Stimulated activated naive CD4-positive, alpha-beta T cell (primary cell): ENCODE results near the gene ADGRG1.

Experiments used
- DNase-seq, 6 experiments: peaks; one replicate each; lab custom pipeline; 2025; lab: John Stamatoyannopoulos, UW

ADGRG1 gene

DNA sequence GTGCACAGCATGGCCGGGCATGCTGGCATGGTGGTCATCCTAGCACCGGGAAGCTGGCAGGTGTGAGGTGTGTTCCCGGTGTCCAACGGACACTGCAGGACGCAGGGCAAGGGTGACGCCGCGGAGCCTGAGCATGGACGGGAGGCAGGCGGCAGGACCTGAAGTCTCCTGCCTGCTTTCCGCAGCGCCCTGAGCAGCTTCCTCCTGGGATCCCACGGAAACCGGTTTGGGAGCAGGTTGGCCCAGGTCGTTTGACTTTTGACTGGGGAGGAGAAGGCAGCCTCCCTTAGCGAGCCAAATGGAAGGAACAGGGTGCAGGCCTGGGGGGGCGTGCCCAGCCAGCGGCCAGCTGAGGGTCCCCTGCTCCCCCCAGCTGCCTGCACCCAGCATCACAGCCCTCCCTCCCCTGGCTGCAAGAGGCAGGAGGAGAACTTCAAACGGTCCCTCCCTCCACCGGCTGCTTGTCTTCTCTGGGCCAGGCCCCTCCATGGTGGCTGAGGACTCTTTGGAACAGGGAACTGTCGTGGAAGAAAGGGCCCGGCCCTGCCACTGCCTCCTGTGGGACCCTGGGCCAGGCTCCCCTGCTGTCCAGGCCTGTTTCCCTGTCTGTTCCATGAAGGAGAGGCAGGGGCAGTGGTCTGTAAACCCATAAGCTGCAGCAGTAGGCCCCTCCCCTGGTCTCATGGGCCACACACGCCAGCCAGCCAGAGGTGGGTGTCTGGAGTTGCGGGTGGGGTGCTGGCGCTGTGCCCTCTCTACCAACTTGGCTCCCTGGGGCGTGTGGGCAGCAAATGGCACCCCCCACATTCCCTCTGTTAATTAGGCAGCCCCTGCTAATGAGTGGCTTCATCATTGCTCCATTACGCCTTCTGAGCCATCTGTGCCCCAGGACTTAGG is 7.8 kb upstream of the ADGRG1 start:
- DNase-seq = no peak

DNA sequence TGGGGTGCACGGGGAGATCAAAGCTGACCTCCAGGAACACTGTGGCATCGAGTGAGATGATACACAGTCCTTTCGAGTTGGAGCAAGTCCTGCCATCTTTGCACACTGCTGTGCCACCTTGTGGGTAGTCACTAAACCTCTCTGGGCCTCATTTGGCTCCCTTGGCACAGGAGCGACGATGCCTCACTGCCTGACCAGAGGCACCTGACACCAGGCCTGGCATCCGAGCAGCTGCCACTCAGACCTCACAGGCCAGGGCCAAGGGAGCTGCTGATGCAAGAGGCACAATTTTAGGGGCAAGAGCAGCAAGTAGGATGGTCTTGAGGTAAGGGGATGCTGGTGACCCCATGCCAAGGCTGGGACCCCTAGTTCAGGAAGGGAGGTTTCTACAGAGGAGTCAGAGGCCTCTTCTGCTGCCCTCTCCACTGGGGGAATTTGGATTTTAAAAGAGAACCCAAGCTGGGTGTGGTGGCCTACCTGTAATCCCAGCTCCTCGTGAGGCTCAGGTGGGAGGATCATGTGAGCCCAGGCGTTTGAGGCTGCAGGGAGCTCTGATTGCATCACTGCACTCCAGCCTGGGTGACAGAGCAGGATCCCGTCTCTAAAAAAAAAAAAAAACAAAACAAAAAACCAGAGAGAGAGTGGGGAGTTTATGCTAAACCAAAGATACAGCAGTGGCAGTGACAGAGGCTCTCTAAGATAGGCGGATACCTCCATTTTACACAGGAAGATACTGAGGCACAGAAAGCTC is 6.7 kb upstream of the ADGRG1 start:
- DNase-seq = no peak

DNA sequence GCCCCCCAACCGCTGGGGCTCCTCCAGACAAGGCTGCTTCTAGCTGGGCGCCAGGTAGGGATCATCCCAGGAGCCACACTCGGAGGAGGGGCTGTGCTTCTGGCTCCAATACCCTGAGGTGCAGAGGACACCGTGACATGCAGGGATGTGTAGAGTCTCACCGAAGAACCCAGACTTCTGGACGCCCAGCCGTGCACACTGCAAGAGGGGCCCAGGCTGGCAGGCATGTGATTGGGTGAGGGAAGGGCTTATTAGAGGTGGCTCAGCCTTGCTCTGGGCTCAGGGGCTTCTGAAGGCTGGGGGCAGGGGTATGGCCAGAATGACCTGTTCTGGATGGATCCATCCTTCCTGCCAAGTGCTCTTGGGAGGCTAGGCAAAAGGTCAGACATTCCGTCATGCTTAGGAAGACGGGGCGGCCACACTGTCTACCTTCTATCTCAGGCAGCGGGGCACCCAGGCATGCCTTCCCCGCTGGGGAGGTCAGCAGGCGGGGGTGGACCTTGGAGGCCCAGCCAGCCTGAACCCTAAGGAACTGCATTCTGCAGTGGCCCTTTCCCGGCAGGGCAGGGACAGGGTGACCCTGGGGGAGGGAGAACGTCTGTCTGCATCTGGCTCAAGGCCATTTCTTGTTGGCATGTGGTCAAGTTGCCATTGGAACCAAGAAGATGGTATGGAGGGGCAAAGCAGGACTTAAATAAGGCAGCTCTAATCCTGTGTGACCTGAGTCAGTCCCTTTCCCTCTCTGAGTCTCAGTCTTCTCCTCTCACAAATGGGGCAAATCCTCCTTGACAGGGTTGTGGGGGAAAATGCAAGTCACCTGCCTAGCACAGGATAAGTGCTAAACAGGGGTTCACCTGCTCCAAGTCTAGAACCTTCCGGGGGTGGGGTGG is 5.8 kb upstream of the ADGRG1 start:
- no peak for DNase-seq

DNA sequence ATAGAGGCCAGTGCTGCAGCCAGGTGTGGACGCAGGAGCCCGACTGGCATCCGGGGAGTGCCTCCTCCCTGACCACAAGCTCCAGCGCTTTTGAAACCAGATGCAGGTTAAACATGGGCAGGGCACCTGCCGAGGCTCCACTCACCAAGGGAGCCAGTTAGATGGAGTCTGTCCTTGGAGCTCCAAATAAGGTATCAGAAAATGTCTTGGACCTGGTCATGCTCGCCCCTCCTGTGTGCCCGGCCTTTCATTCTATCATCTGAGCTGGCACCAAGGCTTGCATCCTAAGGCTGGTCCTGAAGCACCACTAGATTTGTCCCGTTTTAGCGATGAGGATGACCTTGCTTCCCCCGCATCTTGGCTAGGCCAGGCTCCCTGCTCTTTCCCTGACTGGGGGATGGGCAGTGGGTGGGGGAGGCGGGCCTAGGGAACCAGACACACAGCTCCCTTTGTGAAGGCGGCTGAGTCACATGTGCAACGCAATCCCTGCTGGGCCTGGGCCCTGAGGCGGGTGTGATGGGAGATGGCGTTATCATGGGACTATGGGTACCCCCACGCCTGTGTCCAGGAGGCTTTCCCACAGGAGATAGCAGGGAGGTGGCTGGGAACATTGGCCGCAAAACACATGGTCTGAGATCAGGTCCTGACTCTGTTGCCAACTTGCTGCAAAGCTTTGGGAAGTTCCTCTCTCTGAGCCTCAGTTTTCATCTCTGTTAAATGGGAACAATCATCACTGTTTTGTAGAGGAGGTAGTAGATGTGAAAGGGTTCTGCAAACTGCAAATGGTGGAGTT is 5.0 kb upstream of the ADGRG1 start:
- no peak for DNase-seq

DNA sequence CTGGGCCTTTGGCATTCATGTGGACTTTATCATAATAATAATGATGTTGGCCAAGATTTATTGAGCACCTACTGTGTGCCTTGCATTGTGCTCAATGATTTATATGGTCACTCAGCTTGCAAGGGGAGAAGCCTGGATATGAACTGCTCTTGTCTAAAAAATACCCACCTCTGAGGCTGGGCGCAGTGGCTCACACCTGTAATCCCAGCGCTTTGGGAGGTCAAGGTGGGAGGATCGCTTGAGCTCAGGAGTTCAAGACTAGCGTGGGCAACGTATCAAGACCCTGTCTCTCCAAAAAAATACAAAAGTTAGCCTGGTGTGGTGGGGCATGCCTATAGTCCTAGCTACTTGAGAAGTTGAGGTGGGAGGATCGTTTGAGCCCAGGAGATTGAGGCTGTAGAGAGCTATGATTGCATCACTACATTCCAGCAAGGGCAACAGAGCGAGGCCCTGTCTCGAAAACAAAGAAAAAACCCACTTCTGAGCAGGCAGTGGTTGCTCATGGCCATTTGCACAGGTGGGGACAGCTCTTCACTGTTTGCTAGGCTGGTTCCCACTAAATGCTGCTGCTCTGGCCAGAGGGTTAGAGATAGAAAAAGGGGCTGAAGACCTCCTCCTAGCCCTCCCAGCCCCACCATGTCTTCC is 4.3 kb upstream of the ADGRG1 start:
- no peak for DNase-seq

DNA sequence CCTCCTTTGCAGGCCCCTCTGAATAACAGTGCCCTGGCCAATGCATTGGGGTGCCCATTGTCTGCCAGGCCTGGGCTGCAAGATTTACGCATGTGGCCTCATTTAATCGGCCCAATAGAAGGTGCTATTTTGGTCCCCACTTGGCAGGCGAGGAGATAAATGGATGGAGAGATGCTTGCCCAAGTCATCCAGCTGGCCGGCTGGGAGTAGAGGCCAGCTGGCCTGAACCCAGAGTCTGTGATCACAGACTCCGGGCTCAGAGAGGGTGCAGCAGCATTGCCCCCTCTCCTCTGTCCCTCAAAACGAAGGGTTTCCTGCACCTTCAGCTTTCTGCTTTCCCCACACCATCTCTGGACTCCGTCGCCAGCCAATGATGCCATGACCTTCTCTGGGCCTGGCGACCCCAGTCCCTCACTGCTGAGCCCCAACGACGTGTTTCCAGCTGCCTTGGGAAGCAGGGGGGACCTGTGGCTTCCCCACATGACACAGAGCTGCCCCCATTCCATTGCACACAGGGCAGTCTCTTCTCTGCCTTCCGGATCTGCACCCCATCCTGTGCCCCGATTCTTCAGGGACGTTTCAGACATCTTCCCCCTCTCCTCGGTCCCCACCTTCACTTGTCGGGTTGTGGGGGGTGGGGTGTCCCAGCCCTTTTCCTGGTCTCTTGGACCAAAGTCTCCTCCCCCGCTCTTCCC is 3.5 kb upstream of the ADGRG1 start:
- DNase-seq = no peak

DNA sequence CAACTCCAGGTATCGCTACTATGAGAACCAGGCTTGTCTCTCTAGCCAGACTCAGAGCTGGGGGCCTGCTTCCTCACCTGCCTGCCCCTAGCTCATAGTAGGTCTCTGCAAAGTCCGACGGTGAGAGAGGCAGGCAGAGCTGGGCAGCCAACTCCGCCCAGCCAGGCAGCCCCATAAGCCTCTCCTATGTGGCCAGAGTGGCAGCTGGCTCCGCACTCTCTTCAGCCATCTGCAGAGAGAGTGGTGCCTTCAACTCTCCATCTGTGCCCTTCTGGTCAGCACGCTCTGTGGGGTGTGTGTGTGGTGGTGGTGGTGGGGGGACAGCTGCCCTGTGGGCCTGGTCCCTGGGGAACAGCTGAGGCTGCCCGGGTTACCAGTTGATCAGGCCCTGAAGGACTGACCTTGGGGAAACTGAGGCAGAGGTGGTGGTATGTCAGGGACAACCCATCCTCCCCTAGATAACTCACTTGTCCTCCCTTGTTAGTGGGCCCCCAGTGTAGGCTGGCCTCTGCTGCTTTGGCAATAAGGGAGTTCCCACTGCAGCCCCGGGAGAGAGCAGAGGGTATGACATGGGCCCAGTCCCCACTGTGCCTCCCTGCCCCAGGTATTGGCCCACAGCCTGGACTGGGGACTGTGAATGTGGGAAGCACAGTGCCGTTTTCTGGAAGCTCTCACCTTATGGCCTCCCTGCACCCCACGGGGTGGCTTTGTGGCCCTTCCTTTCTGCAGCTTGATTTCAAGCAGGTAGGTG is 1.8 kb upstream of the ADGRG1 start:
- DNase-seq = no peak

DNA sequence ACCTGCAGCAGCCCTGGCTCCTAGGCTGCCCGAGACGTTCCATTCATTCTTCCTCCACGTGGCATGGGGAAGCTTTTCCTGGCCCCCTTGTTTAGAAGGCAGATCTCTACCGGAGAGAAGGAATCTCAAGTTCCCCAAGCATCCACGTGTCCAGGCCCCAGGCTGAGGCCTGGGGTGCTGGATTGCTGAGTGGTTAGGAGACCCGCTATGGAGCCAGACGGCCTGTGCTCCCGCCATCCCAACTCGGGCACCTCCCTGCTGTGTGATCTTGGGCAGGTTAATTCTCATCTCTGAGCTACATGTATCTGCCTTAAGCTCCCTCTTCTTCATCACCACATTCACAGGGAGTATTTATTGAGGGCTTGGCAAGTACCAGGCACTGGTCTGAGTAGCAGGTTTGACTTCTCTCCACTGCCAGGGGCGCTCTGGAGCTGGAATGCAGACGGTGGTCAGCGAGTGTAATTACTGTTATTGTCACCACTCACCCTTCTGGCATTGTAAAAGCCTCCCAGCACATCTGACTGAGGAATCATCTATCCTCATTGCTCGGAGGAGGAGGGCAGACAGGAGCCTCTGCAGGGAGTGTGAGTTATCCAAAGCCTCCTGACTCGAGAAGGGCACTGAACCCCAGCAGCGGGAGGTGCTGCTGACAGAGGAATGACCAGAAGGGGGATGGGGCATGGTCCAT is 1.1 kb upstream of the ADGRG1 start:
- DNase-seq = no peak

DNA sequence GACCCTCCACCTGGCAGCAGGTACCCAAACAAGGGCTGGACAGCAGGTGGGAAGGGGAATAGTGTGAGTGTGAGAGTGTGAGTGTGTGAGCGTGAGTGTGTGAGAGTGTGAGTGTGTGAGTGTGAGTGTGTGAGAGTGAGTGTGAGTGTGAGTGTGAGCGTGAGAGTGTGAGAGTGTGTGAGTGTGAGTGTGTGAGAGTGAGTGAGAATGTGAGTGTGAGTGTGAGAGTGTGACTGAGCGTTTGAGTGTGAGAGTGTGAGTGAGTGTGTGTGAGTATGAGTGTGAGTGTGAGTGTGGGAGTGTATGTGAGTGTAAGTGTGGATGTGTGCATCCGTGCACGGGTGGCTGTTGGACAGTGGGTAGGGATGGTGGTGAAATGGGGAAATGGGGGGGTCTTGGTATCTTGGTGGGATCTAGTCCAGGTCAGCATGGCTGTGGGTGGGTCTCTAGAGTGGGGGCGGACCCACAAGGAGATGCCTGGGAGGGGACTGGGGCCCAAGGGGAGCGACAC is 408 bp downstream of the ADGRG1 start:
- no peak for DNase-seq

DNA sequence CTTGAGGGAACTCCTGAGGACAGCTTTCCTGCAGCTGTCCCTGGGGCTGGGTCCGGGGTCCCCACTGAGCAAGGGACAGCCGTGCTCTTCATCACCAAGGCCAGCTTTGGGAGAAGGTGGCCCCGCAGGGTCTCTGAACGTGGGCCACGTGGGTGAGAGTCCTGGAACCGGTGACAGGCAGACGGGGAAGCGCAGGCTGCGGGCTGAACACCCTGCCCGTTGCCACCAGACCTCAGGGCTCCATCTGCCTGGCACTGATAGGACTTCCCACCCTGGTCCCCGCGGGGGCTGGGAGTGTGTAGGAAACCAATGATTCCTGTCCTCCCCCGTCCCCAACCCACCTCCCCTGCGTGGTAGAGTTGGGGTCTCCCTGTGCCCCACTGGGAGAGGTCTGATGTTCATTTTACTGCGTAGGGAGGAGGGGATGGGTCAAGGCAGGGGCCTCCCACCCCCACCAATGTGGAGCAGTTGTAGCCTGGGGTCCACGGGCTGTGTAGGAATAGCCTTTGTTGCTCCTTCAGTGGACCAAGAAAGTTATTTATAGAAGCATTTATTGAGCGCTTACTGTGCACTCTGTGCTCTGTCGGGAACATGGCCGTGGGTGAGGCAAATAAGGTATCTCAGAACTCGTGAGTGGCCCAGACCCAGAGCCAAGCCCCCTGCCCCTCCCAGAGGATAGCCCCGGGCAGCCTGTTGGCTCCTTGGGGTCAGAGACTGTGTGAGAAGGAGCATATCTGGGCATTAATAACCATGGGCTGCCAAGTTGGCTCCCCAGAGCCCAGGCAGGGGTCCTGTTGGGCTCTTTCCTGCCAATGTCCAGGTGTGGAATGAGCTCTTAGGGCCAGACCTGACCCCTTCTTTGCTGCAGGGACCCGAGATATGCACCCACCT is 1.3 kb downstream of the ADGRG1 start:
- no peak for DNase-seq

DNA sequence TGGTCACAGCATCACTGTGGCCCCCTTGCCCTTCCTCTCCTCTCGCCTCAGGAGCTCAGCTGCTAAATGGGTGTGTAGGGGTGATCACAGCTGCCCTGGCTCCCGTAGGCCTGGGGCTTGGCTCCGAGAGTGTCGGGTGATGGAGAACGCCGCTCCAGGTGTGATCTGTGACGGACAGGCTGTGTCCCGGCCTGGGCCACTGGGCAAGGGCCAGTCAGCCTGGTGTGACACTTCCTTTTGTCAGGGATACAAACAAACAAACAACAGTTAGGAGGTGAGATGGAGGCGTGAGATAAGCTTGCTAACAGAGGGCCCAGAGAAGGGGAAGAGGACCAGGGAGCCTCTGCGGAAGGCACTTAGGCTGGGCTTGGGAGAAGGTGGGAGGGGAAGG is 2.0 kb downstream of the ADGRG1 start:
- DNase-seq = no peak

DNA sequence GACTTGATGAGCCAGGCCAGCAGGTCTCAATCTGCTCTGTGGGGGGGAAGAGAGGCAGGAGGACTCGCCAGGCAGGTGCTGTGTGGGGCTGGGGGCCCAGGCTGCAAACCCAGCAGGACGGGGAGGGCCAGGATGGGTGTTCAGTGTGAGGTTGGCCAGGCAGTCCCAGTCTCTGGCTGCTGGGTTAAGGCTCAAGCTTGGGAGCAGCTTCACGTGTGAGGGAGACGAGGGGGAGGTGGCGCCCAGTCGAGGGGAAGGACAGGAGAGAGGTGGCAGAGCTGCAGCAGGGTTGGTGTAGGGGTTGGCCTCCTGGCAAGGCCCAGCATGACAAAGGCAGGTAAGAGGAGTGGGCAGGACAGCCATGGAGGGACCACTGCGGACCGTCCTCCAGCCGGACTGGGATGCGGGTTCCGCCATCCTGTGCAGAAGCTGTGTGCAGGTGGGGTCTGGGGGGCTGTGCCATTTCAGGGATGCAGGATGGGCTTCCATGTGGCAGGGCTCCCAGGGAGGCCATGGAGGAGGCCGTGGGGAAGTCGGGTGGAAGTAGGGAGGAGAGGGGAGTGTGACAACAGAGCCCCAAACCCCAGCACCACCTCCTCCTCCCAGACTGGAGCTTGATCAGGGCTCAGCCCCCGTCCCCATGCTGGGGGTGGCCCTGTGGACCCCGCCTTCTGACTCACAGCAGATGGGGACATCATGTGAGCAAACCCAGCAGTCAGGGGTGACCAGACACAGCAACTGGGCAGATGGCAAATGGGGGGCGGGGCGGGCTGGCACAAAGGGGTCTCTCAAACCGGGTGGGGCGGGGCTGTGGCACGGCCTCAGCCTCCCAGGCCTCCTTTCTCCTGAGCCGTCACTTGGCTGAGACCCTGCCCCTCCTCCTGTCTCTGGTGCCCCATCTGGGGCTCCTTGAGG is 2.8 kb downstream of the ADGRG1 start:
- no peak for DNase-seq

DNA sequence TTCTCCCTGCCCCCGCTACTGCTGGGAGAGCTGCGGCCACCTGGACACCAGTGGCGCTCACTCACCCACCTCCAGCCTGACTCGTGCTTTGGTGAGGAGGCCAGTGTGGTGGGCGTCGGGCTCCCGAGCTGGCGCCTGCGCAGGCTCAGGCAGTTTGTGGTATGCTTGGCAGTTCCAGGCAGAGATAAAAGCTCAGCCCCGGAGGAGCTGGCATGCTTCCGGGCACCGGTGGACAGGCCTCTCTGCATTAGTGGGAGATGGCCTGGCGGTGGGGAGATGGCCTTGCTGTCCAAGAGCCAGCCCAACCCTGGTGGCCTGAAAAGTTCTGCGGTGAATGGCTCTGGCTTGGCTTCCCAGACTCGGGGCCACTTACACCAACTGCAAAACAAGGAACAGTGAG is 4.1 kb downstream of the ADGRG1 start:
- DNase-seq = no peak

DNA sequence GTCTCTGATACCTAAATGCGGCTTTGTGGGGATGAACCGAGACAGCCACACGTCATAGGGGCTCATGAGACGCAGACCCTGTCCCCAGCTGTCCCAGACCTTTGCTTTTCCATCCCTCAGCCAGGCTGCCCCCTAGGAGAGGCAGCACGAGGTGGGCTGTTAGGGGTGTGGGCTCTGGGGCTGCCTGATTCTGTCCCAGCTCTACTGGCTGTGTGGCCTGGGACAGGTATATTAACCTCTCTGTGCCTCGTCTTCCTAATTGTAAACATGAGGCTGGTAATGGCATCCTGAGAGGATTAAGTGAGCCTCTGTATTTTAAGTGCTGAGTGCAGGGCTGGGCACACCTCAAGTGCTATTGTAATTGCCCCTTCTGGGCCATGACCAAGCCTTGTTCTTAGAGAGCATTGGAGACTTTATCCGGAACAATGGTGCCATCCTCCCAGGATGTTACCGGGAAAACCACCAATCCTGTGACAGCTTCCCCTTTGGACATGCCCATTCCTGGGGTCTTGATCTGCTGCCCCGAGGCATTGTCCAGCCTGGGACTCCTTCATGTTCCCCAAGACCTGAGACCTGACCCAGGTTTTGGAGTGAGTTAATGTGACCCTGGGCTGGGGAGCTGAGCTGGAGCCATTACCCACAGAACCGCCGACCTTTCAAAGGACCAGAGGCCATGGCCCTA is 5.1 kb downstream of the ADGRG1 start:
- DNase-seq = no peak

DNA sequence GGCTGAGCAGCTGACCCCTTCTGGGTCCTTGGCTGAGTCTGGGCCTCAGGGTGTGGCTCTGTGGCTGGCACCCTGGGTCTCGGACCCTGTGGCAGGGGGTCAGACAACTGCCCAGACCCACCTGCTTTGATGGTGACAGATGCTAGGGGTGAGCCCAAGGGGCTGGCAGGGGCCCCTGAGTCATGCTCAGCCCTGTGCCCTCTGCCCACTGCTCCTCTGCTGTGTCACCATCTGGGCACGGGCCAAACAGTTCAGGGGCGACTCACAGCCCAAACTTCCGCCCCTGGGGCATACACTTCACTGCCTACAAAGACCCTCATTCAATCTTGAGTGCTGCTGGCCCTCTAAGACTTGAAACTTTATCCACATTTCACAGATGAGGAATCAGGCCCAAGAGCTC is 5.7 kb downstream of the ADGRG1 start:
- DNase-seq = no peak
